ENCODE results near the gene DNAJC16.
"Not testable (repeated sequence)": the region's sequence is repeated elsewhere in the genome, so short reads cannot be mapped to it uniquely, and the experiment has no call there.

The DNAJC16 gene

DNA sequence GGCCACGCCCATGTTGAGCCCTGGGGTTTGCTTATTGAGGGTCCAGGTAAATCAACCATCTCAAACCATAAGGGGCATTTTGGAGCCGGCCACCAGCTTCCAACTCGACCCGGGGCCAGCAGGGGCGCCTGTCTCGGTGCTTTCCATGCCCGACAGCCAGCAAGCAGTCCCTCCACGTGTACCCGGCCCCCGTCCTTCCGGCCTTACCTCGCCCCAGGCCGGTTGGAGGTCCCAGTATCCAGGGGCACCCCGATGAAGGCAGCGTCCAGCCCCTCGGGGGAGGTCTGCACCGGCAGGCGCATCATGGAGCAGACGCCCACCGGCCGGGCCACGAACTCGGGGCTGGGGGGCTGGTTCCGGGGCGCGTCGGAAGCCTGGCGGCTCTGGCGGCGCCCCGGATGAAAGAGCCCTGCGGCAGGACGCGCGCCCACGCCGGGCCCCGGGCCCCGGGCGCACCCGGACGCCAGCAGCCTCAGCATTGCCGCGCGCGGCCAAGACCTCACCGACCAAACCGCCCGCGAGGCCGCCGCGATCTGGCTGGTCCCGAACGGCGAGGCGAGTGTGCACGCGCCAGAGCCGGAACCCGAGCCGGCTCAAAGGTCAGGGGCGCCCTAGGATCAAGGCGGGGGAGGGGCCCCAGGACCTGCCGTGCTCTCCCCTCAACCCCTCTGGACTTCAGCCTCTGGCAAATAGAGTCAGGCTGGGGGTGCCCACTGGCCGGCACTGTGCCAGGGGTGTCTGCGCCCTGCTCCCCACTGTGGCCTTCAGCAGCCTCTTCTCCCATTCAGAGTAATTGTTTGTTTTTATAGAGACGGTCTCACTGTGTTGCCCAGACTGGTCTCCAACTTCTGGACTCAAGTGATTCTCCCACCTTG is 58.1 kb downstream of the DNAJC16 start, which contains the start of gene AGMAT:
AGMAT (minus strand) TSS at position 563 of the 875 bp plus-strand sequence; CDS start at position 479, 84 bp downstream.
- no peak for DNase-seq

DNA sequence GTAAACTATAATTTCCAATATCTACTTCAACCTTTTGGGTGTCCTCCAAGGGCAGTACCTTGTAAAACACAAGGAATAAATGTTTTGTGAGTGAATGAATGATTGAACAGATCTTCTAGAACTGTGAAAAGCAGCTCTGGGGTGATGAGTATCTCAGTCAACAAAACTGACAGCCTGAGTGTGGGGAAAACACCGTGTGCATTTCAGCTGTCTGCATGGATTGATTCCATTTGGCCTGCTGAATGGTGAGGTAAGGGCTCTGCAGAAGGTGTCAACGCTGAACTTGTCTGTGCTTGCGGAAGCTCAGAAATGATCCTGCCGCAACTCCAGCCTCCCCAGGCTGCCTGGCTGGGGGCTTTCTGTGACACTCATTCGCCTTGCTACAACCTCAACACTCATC is 65.6 kb downstream of the DNAJC16 start:
- no peak for DNase-seq

DNA sequence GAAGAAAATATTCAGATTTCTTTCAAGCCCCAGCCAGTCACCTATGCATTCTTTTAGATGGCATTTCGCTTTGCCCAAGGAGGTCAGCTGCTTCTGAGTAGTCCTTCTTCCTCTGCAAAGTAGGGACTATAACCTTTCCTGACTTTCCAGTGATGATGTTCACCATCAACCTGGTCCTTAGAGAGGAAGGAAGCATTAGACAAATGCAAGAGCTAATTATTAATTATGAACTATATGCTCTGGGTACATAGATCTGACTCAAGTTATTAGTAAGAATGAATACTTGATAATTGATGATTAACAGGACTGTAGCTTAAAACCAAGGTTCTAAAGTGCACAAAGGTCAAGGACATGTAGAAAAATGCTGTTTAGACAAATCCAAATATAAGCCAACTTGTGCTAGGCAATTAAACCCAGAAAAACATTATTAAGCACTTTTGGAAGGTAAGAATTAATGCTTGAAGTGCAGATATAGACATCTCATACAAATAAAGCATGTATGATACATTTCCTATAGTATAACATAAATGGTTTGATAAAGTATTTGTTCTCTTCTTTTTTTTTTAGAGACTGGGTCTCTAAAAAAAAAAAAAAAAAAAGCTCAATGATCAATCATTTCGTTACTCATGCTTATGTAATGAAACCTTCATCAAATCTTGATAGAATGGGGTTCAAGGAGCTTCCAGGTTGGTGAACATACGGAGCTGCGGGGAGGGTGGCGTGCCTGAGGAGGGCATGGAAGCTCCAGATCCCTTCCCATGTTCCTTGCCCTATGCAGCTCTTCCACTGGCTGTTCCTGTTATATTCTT is 69.4 kb downstream of the DNAJC16 start:
- DNase-seq, result no peak

DNA sequence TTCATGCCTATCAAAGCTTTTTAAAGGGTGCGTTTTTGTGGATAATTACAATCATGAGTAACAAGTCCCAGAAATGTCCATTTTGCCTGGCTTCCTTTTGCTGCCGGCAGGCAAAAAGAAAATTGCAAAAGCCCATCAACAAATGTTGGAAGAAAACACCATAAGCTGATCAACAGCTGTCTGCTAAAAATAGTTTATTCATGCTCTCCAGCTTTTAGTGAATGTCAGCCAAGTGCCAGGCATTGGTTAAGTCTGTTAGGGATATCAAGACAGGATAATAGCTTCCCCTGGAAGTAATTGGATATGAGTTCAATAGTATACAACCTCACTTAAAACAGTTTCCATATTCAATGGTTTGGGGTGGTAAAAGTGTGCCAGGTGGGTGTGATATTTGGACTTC is 71.8 kb downstream of the DNAJC16 start:
- peak; percentile 50 for DNase-seq

DNA sequence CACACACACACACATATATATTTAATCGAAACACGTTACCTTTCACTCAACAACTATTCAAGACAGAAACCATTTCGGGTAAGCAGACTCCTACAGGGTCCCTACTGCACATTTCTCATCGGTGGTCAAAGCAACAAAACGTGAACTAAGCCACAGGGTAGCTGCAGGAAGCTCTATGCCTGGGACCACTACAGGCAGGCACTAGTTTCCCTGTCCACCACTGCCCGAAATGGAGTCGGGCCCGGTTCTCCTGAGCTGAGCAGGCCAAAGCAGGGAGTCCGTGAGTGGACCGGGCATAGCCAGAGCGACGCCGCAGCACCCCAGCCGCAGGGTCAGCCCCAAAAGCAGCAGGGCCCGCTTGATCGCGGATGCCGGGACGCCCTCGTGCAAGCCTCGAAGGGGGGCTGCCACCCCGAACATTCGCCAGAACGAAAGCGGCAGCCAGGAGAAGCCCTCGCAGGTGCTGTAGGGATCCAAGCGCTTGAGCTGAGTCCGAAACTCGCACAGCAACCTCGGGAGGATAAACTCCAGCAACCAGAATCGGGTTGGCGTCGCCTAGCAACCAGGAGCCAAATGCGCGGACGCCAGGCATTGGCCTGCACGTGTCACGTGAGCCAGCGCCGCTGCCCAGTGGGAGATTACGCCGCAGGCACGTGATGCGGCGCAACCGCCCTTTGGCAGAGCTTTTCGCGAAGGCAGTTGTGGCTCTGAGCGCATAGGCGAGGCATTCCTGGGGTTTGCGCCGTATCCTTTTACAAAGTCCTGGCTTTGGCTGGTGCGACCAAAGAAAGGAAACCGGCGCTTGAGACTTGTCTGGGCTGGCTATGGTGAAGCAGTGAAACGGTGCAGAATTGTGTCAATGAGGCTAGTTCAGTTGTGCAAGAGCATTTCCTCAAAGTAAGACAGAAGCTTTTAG is 76.7 kb downstream of the DNAJC16 start:
- DNase-seq, result peak; percentile 86

DNA sequence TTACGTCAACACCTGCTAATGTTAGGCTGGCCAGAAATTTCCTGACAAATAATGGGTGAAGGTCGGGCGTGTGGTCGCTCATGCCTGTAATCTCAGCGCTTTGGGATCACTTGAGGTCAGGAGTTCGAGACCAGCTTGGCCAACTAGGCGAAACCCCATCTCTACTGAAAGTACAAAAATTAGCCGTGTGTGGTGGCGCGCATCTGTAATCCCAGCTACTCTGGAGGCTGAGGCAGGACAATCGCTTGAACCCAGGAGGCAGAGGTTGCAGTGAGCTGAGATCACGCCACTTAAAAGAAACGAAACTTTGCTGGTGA is 77.3 kb downstream of the DNAJC16 start:
- not testable (repeated sequence) for DNase-seq

DNA sequence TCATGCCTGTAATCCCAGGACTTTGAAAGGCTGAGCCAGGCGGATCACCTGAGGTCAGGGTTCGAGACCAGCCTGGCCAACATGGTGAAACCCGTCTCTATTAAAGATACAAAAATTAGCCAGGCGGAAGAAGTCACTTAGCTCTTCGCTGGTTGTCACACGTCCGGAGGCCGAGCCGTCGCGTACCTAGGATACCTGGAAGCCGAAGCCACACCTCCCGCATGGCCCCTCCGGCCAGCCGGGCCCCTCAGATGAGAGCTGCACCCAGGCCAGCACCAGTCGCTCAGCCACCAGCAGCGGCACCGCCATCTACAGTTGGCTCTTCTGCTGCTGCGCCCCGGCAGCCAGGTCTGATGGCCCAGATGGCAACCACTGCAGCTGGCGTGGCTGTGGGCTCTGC is 77.8 kb downstream of the DNAJC16 start:
- DNase-seq, result not testable (repeated sequence)

DNA sequence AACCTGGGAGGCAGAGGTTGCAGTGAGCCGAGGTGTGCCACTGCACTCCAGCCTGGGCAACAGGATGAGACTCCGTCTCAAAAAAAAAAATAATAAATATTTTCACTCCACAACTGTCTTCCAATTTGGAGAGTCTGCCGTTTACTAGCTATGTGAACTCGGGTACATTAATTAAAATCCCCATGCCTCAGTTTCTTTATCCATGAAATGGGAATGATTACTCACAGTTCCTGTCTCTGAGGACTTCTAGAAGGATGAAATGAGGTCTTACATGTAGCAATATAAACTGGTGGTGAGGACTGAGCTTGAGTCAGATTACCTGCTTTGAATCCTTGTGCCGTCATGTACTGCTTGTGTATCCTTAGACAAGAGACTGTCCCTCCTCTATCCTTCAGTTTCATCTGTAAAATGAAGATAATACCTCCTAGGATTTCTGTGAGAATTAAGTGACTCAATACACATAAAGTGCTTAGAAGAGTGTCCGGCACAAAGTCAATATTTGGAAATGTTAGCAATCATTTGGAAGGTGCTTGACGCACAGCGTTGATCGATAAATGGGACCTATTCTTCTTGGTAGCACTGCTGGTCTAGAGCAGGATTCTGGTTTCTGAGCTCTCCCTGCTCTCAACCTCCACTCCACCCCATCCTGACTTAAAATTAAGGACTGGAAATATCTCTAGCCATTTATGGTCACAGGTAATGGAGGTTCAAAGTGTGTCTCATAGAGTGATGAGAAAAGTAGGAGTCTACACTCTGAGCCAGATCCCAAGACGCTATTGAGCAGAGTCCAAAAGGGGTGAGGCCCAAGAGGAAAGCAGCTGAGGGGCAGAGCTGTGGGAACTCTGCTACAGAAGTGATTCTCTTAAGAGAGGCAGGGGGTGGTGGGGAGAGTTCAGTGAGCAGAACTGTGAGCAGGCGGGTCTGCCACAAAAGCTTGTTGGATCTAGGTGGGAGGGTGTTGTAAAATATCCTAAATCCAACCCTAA is 79.0 kb downstream of the DNAJC16 start:
- no peak for DNase-seq

DNA sequence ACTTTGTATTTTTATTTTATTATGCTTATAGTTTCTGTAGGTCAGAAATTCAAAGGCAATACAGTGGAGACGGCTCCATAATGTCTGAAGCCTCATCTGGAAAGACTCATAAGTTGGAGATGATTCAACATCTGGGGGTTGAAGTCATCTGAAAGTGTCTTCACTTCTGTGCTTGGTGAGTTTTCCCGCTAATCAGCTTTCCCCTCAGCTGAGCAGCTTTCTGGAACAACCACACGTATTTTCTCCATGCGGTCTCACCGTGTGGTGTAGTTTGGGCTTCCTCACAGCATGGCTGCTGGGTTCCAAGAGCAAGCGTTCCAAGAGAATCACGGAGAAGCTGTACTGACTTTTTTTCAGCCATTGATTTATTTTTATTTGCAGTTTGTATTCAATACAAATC is 83.0 kb downstream of the DNAJC16 start:
- no peak for DNase-seq

DNA sequence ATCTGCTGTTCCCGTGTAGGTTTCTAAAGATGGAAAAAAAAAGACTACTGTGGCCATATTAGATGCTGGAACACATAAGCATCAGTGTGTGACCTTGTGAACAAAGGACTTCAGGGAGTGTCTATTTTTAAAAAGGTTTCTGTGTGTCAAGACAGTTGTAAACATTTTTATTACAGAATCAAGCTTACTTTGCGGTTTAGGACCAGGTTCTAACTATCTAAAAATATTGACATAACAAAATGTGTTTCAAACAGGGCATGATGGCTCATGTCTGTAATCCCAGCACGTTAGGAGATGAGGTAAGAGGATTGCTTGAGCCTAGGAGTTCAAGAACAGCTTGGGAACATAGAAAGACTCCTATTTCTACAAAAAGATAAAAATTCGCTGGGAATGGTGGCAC is 83.5 kb downstream of the DNAJC16 start:
- DNase-seq, result no peak

DNA sequence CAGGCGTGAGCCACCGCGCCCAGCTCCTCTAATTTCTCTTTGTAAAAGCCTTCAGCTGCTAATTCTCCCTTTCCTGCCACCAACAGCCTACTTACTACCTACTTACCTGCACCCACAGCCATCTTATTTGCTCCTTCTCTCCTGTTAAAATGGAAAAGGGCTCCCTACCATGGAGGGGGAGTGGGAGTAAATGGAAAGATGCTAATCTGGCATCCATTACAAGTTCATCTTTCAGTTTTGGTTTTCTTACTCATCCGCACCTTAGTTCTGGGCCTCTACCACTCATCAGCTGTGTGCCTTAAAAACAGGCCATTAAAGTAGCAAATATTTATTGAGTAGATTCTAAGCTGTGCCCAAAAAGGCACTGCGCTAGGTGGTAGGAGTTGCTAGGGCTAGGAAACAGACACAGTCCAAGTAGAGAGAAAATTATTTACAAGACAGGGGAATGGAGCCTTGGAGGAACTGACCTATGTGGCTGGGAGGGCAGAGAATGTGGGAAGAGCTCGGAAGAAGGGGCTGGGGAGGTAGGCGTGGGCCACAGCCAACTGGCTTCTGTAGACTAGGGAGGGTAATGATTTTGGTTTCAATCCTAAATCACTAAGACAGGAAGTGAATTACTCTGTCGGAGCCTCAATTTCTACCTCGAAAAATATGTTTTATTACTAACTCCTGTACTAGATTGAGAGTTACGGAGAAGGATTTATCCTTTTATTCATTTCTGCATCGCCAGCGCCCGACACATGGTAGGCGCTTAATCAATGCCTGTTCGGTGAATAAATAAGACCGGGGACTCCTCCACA is 89.9 kb downstream of the DNAJC16 start:
- DNase-seq, result no peak

DNA sequence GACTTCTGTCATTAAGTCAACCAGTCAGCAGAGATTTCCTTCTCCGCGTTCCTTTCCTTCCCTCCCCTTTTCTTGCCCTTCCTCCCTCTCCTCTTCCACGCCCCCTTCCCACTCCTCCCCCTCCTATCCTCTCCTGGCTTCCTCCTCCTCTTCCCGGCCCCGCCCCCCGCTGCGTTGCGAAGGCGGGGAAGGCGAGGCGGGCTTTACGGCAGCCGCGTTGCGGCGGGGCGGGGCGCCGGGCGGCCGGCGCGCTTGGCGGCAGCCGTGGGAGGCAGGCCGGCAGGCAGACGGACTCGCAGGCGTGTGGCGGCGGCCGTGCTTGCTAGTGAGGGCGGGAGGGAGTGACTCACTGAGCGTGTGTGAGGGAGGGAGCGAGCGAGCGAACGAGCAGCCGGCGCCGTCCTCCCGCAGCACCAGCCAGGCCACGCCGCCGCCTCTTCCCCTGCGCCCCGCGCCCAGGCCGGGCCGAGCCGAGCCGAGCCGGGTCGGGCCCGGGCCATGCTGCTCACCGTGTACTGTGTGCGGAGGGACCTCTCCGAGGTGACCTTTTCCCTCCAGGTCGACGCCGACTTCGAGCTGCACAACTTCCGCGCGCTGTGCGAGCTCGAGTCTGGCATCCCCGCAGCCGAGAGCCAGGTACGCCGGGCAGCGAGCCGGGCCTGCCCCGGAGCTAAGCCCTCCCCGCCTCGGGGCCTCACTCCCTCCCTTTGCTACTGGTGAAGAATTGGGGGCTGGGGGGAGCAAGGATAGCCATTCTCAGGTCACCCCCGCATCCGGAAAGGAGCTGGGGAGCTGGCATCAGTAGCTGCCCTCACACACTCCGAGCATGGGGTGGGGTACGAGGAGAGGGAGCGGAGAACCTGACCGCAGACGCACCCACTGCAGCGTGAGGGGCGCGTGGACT is 90.8 kb downstream of the DNAJC16 start, which contains the start of gene DDI2:
DDI2 (plus strand) TSS at position 286 of the 904 bp plus-strand sequence; CDS start at position 499, 213 bp downstream.
- DNase-seq, result peak; percentile 93

DNA sequence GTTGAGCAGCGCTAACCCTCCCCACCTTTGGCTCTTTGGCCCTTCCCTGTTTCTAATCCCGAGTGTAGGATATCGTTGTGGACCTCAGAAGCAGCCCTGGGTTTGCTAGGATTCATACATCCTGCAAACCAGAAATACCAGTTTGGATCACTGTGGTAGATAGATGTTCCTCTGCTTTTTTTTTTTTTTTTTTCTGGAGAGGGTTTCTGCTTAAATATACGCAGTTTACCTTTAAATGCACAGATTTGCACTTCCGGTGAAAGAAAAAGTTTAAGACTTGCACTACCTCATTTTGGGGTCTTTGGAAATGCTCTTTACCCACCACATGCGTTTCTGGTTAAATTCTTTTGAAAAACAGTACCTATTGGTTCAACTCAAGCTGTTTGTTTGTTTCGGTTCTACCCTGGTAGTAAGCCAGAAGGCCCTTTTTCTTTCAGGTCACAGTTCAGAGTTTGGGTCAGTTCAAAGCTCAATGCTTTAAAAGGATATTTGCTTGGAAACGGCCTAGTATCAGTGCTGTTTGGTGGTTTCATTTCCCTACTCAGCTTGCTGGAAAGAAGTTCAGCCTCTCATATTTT is 91.5 kb downstream of the DNAJC16 start:
- no peak for DNase-seq

DNA sequence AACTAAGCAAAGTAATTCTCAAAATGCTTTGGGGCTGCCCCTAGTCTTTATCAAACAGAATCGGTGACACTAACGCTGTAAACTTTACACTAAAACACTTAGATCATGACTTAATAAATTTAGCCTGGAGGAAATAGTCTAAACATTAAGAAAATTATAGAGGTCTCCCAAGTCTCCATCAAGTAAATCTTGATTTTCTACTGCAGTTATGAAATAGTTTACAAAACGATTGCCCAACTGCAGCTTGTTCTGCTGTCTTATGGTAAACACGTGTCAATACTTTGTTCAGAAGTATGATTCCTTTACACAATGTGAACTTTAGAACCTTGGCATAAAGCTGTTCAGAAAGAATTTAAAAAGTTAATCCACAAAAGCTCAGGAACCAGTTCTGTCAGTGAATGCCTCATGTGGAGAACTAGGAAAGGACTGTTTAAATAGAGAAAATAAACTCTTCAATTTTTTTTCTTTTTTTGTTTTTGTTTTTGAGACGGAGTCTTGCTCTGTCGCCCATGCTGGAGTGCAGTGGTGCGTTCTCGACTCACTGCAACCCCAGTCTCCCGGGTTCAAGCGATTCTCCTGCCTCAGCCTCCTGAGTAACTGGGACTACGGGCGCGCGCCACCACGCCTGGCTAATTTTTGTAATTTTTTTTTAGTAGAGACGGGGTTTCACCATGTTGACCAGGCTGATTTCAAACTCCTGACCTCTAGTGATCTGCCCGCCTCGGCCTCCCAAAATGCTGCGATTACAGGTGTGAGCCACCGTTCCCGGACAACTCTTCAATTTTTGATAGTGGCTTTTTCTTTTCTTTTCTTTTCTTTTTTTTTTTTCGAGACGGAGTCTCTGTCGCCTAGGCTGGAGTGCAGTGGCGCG is 92.2 kb downstream of the DNAJC16 start:
- no peak for DNase-seq

DNA sequence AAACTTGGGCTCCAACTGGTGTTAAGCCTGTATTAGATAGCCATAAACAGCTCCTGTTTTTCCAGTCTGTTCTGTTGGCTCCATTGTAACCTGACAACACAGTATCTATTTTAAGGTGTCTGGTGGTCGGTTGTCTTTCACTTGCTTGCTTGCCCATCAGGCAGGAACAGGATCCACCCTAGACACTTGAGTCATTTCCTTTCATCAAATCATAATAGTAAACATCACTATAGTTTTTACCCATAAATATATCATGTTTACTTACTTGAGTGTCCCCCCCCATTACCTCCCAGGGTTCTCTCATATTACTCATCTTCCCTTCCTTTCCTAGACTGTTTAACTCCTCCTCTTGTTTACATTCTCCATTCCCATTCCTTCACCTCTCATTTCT is 93.5 kb downstream of the DNAJC16 start:
- DNase-seq, result no peak

DNA sequence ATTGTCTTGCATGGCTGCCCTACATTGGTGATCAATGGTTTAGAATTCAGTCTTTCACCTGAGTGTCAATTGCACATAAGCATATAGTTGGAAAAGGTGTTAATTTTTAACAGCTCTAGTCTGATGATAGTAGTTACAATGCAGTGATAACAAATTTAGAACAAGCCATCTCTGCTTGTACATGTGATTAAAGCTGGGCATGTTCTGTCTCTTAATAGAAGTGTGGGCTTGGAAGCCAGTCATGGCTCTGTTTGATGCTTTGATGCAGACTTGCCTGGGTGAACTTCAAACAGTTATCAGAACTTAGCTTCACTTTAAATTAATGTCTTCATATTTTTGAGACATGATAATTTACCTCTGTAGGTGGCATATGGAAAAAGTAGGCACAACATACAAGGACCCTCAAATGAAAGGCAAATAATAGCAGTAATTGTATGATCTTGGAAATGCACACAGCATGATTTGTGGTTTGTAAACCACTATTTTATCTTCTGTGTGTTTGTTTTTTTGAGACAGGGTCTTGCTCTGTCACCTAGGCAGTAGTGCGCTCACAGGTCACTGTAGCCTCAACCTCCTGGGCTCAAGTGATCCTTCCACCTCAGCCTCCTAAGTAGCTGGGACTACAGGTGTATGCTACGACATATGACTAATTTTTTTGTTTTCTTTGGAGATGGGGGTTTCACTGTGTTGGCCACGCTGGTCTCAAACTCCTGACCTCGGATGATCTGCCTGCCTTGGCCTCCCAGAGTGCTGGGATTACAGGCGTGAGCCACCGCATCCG is 94.4 kb downstream of the DNAJC16 start:
- DNase-seq, result no peak

DNA sequence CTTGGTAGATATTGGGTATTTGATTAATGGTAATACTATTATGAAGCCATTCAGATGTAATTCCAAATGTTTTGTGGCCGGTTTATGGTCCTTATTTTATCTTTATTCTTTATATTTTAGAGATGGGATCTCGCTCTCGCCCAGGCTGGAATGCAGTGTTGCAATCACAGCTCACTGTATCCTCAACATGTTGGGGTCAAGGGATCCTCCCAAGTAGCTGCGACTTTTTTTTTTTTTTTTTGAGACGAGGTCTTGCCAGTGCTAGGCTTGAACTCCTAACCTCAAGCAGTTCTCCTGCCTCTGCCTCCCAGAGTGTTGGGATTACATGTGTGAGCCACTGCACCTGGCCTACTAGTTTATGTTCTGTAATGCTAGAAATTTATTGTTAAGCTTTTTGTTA is 95.3 kb downstream of the DNAJC16 start:
- DNase-seq, result no peak

All from DMS 273 treated with DMSO at 0.1 percent for 48 hours (cell line).